Fibroblast of peridontal ligament (primary cell): ENCODE results near the gene CALHM5.

Experiments used
- DNase-seq: peaks from one replicate; pipeline ENCODE4 v3.0.0-alpha.2; 2010; ENCODE audit errors: extremely low read depth

Gene CALHM5

GRCh38 chr6:116508527-116508926, 2.9 kb upstream of the CALHM5 start:
- DNase-seq, result no peak

- peak; percentile 52 for DNase-seq
Measured at GRCh38 chr6:116512111-116512559, 696 bp downstream of the CALHM5 start.

GRCh38 chr6:116512734-116513133, 1.3 kb downstream of the CALHM5 start:
- DNase-seq, result peak; percentile 37

DNA sequence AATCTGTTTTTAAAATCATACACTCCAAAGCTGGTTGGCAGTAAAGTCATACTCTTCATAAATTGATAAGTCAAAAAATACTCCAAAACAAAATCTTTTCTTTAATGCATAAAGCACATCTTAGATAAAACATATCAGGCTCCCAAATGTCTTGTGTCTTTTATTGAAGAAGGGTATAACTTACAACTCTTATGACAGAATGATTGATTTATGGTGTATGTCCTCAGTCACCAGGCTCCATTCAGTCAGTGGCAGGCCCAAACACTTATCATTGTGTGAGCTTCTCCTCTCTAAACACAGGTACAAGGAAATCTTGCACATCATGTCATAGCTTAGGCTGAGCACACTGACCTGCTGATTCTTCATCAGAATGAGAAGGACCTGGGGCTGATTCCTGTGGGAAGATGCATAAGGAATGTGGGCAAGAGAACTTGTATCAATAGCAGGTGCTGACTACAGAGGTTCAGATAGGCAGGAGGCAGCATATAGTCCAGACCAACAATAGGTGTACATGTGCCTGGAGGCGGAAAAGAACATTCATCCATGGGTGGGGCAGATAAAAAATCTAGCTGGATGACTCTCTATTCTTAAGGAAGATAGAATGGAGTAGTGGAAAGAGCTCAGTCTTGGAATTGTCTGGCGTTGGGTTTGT, 1.9 kb downstream of the CALHM5 start:
- DNase-seq, result no peak

DNA sequence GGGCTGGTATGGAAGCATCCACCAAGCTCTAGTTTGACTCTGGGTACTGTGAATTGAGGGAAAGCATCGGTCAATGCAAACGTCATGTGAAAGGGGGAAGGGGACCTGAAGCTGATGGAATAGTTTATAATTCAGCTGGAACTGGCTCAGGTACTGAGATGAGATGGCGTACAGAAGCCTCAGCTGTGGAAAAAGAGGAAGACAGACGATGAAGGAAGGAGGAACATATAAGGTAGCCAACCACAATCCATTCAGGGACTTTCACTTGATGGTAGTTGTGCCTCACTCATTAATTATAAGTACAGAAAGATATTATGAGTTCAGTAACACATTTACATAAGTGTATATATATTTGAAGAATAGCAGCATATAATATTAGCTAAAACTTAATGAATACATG, 2.7 kb downstream of the CALHM5 start:
- DNase-seq, result no peak

DNA sequence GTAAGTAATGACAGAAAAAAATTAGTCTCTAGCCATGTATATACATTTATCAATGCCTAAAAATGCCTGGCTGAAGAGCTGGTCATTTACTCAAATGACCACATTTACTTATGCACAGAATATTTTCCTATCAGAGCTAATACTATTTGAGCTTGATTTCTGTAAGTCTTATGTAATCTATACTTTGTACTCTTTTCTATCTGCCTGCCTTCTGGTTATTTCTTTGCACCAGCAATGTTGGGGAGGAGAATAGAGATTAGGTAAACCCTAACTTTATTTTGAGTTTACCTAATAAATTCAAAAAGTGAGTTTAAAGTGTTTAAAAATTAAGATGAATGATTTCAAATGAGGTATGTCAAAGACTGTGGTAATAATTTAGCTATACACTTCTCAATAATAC, 3.7 kb downstream of the CALHM5 start:
- no peak for DNase-seq

DNA sequence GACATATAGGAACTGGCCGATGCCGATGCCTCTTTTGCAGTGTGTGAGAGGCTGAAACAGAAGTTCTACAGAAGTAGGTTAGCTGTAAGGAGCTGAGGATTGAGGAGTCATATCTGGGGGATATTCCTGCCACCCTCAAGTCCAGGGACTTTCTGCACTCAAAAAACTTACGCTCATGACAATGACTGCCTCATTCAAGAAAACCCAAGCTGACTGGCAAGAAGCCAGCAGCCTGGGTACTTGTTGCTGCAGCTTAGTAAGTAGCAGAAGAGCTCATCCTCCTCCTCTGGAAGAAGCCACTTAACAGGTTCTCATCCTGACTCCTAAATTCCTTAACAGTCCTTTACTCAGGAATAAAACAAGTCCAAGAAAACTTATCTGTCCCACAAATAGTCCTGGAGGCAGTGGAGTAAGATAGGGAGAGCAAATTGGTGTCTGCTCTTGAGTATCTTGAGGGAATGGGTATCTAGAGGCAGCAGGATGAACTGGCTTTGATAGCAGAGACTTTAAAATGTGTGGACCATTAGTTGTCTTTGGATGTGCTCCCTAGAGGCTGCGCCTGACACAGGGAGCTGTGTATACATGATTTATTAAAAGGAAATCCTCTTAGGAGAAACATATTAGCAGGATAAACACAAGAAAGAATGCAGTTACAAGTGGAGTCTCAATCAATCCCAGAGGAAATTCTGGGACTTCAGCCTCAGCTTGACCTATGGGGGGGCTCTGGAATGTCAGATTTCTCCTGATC, 7.4 kb downstream of the CALHM5 start:
- DNase-seq, result no peak

GRCh38 chr6:116522896-116523295, 11.5 kb downstream of the CALHM5 start:
- no peak for DNase-seq

DNA sequence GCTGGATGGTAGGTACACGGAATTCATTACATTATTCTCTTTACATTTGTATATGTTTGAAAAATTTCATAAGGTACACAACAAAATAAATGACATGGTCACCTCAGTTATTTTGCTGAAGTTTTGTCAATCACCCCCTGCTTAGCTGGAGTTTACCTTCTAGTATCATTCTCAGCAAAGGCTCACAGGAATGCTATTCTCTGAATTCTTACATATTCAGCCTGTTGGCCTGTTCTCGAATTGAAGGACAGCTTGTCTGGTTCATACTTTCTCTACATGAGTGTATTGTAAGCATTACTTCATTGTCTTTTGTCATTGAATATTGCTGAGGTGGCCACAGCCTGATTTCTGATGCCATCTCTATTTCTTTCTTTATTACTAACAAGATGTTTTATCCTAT, 12.8 kb downstream of the CALHM5 start:
- DNase-seq, result no peak

- DNase-seq, result no peak
Measured at GRCh38 chr6:116528133-116528532, 16.7 kb downstream of the CALHM5 start.

- no peak for DNase-seq
Measured at GRCh38 chr6:116528780-116529179, 17.3 kb downstream of the CALHM5 start.

GRCh38 chr6:116529466-116530290, 18.2 kb downstream of the CALHM5 start:
- no peak for DNase-seq

DNA sequence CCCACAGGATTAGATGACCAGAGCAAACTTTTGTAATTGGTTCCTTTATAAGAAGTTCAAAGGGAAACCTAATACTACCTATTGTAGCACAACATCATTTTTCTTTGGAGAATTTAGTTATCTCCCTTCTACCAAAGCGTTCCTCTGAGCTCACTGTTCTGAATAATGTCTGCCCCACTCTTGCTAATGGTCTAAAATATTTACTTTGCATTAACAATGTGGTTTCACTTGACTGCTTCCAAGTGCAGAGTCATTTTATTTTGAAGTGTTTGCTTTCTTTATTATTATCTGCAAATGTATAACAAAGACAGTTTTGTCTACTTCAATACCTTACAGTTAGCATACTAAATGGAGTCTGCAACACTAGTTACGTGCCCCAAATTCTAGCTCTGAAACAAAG, 19.0 kb downstream of the CALHM5 start:
- peak; percentile 42 for DNase-seq

DNA sequence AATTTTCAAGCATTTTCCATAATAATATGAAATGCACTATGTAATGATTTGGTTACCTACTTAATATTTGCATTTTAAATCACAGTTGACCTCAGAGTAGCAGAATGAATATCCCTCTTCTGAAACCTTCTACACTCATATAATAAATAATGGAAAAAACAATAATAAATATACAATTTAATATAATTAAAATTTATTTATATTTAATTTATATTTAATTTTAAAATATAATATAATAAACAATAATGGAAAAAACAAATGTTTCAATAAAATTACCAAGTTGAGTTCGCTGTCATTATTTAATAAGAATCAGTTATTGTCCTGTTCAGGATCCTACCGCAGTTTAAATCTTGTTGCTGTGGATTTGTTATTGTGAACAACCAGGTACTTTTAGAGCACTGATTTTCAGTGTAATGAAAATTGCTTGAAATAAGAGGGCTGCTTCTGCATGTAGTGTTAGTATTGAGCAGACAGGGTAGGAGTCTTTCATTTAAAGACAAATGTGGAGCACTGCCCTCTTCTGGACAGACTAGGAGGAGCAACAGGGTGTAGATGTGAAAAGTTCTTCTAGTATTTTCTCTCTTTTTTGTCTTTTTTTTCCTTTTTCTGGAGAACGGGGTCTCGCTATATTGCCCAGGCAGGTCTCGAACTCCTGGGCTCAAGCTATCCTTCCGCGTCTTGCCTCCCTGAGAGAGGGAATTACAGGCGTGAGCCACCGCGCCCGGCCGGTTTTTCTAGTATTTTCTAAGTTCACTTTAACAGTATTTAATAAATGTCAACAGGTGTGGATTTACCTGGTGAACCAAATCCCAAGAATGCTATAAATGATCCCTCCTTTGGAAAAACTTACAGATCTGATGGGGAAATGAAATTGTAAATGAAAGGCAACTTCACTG, 20.5 kb downstream of the CALHM5 start:
- DNase-seq, result peak; percentile 87

GRCh38 chr6:116533233-116533957, 22.0 kb downstream of the CALHM5 start:
- no peak for DNase-seq

GRCh38 chr6:116535109-116535508, 23.7 kb downstream of the CALHM5 start:
- no peak for DNase-seq

DNA sequence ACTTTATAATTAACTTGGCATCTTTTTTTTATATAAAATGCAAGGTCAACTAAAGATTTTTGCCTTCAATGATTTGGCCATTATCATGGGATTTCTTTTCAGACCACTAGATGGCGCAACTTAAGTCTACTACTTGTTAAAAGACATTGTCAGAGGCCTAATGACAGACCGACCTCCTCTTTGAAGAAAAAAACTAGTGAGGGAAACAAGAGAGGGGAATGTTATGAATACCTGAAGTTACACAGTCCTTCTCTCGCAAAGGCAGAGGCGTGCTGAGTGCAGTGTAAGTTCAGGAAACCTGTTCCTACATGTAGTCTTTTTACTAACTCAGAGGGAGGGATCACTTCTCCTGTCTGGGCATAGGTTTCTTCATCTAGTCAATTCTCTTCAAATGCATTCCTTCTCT, 24.8 kb downstream of the CALHM5 start:
- peak; percentile 83 for DNase-seq

DNA sequence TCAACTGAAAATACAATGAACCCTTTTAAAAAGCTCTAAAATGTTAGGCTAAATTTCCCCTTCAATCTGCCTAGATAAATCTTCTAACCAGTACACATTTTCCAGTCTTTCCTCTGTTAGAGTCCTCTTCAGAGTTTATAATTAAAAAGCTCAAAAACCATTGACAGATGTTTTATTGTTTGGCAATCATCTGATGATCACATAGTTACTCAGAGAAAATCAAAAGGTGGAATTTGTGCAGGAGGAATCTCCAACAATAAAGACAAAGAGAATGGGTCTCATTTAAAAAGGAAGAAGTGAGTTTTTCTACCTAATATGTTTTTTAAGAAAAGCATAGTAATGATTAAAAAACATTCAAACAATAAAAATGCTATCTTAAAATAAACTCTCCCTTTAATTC, 31.0 kb downstream of the CALHM5 start:
- no peak for DNase-seq

DNA sequence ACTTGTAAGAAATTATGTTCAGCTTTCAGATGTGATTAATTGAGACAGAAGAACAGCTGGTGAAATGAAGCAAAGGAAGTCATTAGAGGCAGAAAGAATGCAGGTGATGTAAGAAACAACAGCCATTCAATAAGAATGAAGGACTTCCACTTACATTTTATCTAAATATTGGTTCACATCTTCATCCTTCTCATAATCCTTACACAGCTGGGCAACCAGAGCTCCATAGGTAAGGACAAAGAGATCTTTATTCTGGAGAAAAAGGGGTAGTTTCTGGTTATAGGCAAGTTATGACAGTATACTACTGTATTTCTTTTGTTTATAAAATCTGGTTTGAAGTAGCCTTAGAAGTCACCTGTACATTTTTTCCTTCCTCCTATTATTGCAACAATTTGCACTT, 31.7 kb downstream of the CALHM5 start:
- no peak for DNase-seq

- DNase-seq, result peak; percentile 44
Measured at GRCh38 chr6:116545651-116546050, 34.2 kb downstream of the CALHM5 start, which contains the start of gene TRAPPC3L. TSS of gene TRAPPC3L (minus strand) at chr6:116545684. CDS start at chr6:116545514, 170 bp downstream.

DNA sequence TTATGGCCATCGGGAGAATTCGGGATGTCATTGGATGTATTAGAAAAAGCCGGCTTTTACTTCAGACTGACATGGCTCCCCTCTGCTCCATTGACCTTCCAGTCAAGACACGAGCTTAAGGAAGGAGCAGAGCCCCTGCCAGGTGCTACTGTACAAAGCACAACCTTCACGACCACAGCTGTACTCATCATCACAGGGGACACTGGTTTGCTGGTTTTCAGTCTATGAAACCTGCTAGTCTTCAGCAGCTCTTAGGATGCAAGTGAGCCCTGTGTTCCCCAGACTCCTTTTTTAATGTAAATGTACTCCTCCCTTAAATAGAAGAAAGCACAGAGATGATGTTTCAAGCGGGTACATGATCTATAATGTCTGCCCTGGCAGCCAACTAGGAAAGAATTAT, 35.9 kb downstream of the CALHM5 start:
- no peak for DNase-seq
